RWPE1 (cell line): ENCODE data around the gene DRC3.
A peak's percentile ranks its signal among the peaks of the same experiment; 100 is the strongest.

ENCODE experiments used
- CTCF ChIA-PET: fragments of 350-600 bp; sonication (Branson Sonifier 250); formaldehyde crosslinking; extraction: SDS; loops from one replicate; lab custom pipeline; 2021; lab: Yijun Ruan, JAX
- POLR2A ChIA-PET: fragments of 400-600 bp; formaldehyde crosslinking; extraction: SDS; loops from one replicate; lab custom pipeline; 2020; ENCODE audit warnings: antibody characterized with exemption; ENCODE audit not compliant: low non-redundant PET; lab: Yijun Ruan, JAX
- DNase-seq: peaks from one replicate; pipeline ENCODE4 v3.0.0; 2012; ENCODE audit warnings: low spot score
- H3K27ac ChIP-seq: fragments of 450-650 bp; 2 replicates; pipeline ENCODE4 v1.5.1; 2017
- CTCF ChIP-seq: fragments of 450-650 bp; conservative IDR thresholded peaks from 2 replicates; pipeline ENCODE4 v1.5.1; 2017; ENCODE audit warnings: low read depth, mild to moderate bottlenecking

DRC3 gene

GRCh38 chr17:18016426-18016825 lies 43.8 kb downstream of the DRC3 start:
- CTCF ChIA-PET = no interaction called here
- no peak for TF ChIP-seq CTCF
- no peak overlapping the region for H3K27ac ChIP-seq
- no peak for DNase-seq
- POLR2A ChIA-PET = no interaction called here

GRCh38 chr17:18017958-18018357 lies 45.3 kb downstream of the DRC3 start:
- H3K27ac ChIP-seq = no peak overlapping the region
- DNase-seq = no peak
- POLR2A ChIA-PET = no interaction called here
- no peak for TF ChIP-seq CTCF
- CTCF ChIA-PET = interaction anchor here (0.6 kb wide), 1 partner anchor 173 kb away, joined by 4 read pairs; no protein-coding TSS in a partner anchor

- no peak for DNase-seq
- ChIA-PET CTCF (no interaction called here), POLR2A (no interaction called here)
- no peak for TF ChIP-seq CTCF
- no peak overlapping the region for H3K27ac ChIP-seq
These were observed 45.8 kb downstream of the DRC3 start for GRCh38 chr17:18018411-18018921.

- DNase-seq = no peak
- TF ChIP-seq CTCF = no peak
- POLR2A ChIA-PET = no interaction called here
- CTCF ChIA-PET = no interaction called here
- no peak overlapping the region for H3K27ac ChIP-seq
These were observed 47.1 kb downstream of the DRC3 start for GRCh38 chr17:18019838-18020154.

- no peak for TF ChIP-seq CTCF
- peak overlapping the region; percentile 2; the same call in 1 of the 2 replicates for H3K27ac ChIP-seq
- no peak for DNase-seq
- POLR2A ChIA-PET = no interaction called here
- CTCF ChIA-PET = no interaction called here
These were observed 48.3 kb downstream of the DRC3 start for GRCh38 chr17:18020971-18021370.

GRCh38 chr17:18021372-18021771 lies 48.7 kb downstream of the DRC3 start:
- CTCF ChIA-PET = interaction anchor here (0.6 kb wide), 1 partner anchor 825 kb away, joined by 5 read pairs; no protein-coding TSS in a partner anchor
- POLR2A ChIA-PET = no interaction called here
- no peak for DNase-seq
- peak overlapping the region; percentile 2; the same call in 1 of the 2 replicates for H3K27ac ChIP-seq
- TF ChIP-seq CTCF = no peak
